VCaP (cell line): ENCODE measurements around the gene MYL3.
A peak's percentile ranks its signal among the peaks of the same experiment; 100 is the strongest.

Experiments used
- H3K27ac ChIP-seq: fragments of 450-650 bp; 2 replicates; pipeline ENCODE4 v1.5.1; 2017
- TF ChIP-seq, protein P1 (sequence below): fragments of 450-650 bp; conservative IDR thresholded peaks from 2 replicates; pipeline ENCODE4 v1.5.1; 2017; ENCODE audit warnings: mild to moderate bottlenecking, moderate library complexity

The MYL3 gene

DNA sequence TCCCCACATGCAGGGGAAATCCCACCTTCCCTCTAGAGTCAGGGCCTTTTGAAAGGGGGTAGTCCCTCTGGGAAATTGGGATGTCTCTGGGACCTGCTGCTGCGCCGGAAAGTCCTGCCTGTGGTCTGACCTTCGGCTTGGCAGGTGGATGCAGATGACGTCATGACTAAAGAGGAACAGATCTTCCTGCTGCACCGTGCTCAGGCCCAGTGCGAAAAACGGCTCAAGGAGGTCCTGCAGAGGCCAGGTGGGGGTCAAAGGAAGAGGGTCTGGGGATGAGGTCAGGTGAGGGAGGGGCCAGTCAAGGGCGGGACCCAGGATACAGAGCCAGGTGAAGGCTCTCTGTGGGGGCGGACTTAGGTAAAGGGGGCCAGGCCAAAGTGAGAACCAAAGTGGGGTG lies 30.5 kb upstream of the MYL3 start:
- TF ChIP-seq, protein P1, sequence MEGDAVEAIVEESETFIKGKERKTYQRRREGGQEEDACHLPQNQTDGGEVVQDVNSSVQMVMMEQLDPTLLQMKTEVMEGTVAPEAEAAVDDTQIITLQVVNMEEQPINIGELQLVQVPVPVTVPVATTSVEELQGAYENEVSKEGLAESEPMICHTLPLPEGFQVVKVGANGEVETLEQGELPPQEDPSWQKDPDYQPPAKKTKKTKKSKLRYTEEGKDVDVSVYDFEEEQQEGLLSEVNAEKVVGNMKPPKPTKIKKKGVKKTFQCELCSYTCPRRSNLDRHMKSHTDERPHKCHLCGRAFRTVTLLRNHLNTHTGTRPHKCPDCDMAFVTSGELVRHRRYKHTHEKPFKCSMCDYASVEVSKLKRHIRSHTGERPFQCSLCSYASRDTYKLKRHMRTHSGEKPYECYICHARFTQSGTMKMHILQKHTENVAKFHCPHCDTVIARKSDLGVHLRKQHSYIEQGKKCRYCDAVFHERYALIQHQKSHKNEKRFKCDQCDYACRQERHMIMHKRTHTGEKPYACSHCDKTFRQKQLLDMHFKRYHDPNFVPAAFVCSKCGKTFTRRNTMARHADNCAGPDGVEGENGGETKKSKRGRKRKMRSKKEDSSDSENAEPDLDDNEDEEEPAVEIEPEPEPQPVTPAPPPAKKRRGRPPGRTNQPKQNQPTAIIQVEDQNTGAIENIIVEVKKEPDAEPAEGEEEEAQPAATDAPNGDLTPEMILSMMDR, result no peak

DNA sequence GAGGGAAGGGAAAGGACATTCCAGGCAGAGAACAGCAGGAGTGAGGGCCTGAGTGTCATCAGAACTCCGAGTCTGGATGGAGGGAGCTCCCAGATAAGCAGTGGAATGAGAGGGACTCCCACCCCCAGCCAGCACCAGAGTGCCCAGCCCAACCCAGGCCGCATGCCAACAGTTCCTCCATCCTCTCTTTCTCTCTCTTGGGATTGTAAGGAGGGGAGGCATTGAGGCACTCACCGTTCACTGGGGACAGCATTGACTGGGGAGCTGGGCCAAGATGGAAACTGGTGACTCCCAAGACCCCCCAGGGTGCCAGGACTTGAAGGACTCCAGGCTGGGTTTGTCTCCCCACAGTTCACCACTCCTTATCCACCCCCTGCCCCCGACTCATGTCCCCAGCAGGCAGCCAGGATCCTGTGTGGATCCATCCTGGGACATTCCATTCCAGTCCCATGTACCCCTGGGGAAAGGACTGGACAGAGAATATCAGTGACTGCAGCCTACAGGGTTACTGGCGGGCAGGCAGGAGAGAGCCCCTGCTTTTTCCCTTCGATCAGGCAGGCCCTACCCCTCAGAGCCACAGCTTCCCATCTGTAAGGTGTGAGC lies 30.0 kb upstream of the MYL3 start:
- TF ChIP-seq, protein P1, result no peak
- peak overlapping the region; percentile 72; the same call in 1 of the 2 replicates for H3K27ac ChIP-seq

More for the DNA sequence above, 30.5 kb upstream of the MYL3 start:
- no peak overlapping the region for H3K27ac ChIP-seq

DNA sequence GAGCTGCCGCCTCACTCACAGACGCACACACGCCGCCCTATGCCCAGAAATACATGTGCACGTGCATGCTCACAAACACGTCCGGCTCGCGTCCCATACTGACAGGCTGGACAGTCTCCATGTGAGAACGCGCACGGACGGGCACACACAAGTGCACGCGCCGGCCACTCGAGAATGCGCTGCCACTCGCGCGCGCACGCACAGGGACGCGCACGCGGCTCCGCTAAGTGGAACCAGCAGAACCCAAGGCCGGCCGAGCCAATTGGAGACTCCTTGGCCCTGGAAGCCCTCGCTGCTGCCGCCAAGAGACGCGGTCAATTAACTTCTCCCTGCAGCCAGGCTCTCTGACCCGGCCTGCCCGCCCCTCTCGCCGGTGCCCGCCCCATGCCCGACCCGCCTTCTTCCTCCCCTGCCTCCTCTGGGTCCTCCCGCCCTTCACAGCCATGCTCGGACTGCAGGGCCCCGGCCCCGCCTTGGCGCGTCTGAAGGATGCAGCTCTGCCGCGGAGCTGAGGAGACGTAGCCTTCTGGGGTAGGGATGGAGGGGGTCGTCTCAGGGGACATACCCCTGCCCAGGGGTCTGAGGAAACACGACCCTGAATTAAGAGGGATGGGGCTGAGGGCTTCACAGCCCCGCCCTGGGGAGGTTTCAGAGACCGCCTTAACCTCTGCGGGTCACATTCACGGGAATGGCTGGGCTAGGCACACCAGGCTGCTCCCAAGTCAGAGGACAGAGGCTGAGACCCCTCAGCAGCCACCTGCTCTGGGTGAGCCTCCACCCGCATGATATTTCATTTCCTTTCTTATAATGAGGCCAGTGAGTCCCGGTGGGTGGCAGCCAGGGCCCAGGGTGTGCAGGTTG lies 29.3 kb upstream of the MYL3 start:
- peak overlapping the region; percentile 72 for H3K27ac ChIP-seq
- TF ChIP-seq, protein P1, result peak; percentile 38

DNA sequence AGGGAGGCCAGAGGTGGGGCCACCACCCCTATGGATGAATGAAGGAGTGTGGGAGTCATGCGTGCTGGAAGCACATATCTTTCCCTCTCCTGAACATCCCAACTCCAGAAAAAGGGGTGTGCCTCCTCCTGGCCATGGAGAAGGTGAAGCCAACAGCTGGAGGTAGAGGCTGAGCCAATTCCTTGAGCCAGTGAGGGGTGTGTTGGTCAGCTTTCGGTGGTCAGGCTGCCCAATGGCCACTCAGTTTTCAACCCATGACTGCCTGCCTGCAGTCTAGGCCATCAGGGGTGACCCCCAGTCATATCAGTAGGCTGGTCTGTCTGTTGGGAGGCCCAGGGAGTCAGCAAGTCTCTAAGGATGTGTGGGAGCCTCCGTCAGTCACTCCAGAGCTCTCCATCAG lies 27.9 kb upstream of the MYL3 start:
- TF ChIP-seq, protein P1, result no peak
- H3K27ac ChIP-seq, result no peak overlapping the region

DNA sequence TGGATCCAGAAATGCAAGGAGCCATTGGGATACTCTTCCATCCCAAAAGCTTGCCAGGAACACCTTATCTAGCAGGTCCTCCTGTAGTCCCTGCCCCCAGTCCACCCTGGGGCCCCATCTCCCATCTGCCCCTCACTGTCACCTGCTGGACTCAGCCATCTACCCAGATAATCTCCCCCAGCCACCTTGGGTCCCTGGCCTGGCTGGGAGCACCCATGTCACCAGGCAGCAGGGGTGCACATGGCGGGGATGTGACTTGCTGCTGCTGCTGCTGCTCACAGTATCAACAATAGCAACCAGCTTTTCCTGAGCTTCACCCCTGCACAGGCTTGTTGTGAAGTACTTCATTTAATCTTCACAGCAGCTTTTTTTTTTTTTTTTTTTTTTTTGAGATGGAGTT lies 26.9 kb upstream of the MYL3 start:
- no peak overlapping the region for H3K27ac ChIP-seq
- TF ChIP-seq, protein P1, result no peak

DNA sequence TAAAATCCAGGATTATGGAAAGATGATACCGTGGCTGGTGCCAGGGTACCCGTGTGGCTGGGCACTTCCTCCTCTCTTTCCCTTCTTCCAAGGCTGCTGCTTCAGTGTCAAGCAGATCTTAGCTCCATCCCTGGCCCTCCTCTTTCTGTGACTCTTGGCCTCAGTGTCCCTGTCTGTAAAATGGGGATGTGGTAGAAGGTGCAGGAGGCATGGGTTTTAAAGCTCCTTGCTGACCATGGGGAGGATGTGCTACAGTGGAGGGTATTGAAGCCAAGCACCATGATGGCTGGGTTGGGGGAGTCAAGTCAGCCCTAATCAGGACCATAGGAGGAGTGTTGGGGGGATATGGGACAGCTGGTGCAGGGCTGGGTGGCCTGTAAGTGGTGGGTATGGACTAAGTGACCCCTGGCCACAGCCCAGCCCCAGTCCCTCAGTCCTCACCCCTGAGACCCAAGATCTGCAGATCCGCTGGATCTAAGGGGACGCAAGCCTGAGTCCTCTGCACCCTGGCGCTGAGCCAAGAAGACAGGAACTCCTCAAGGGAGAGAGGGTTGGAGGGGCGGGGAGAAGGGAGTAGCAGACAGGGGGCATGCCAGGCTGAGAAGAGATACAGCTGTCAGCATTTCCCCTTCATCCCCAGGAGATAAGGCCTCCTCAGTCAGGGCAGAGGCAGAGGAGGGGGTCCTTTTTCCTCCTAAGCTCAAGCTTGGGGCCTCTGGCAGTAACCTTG lies 26.3 kb upstream of the MYL3 start:
- TF ChIP-seq, protein P1, result no peak

DNA sequence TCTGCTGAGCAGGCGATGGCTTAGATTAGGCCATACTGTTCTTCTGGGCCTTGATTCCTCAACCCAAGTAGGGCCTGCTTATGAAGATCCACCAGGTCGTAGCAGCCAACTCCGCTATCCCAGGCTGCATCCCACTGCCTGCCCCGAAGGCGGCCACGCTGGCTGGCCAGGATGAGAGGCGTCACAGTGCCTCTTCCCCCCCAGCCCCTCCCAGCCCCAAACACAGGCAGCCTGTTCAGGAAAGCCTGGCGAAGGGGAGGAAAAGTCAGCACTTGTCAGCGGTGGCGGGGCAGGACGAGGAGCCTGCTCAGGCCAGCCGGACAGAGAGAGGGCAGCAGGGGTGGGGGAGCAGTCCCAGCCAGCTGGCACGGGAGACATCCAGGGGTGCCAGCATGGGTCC lies 25.5 kb upstream of the MYL3 start:
- TF ChIP-seq, protein P1, result no peak
- H3K27ac ChIP-seq, result no peak overlapping the region

More for the DNA sequence above, 26.3 kb upstream of the MYL3 start:
- no peak overlapping the region for H3K27ac ChIP-seq
